A549 treated with Hydrocortisone at 1 μM for 4 hours (cell line): Measurements from ENCODE around the gene GORASP2. TPM values are rescaled to one million over a fixed set of nuclear protein-coding genes. Genes with fewer than 3 reads are reported as not detected.

ENCODE experiments used
- total RNA-seq: library from RNA; stranded (reverse); fragments of 200-300 nt; extraction: Qiagen RNA extraction; gene quantifications from 5 replicates; pipeline ENCODE4 v1.2.3, GENCODE V29; 2022

The GORASP2 gene
- total RNA-seq = 81.9 to 119 TPM (median 88.7 TPM) in 5 replicates

GRCh38 chr2:170928824-170929685, at the start of gene GORASP2:
Gene GORASP2 (plus strand): TSS chr2:170929253. CDS start chr2:170929341, 88 bp downstream.

Other genes starting within 250 kb of the GORASP2 start
- not detected in 5 replicates for gene SP5, start 213.9 kb upstream of the GORASP2 start, total RNA-seq
- not detected in 5 replicates for gene ERICH2, start 158.9 kb upstream of the GORASP2 start, total RNA-seq
- gene GAD1, start 112.4 kb upstream of the GORASP2 start, total RNA-seq = 0.36 to 0.63 TPM (median 0.54 TPM) in 5 replicates
- 19.2 to 31.9 TPM (median 22.6 TPM) in 5 replicates for gene TLK1, start 231.6 kb downstream of the GORASP2 start, total RNA-seq